ENCODE results near the gene C21orf58.

- TF ChIP-seq, protein P1, sequence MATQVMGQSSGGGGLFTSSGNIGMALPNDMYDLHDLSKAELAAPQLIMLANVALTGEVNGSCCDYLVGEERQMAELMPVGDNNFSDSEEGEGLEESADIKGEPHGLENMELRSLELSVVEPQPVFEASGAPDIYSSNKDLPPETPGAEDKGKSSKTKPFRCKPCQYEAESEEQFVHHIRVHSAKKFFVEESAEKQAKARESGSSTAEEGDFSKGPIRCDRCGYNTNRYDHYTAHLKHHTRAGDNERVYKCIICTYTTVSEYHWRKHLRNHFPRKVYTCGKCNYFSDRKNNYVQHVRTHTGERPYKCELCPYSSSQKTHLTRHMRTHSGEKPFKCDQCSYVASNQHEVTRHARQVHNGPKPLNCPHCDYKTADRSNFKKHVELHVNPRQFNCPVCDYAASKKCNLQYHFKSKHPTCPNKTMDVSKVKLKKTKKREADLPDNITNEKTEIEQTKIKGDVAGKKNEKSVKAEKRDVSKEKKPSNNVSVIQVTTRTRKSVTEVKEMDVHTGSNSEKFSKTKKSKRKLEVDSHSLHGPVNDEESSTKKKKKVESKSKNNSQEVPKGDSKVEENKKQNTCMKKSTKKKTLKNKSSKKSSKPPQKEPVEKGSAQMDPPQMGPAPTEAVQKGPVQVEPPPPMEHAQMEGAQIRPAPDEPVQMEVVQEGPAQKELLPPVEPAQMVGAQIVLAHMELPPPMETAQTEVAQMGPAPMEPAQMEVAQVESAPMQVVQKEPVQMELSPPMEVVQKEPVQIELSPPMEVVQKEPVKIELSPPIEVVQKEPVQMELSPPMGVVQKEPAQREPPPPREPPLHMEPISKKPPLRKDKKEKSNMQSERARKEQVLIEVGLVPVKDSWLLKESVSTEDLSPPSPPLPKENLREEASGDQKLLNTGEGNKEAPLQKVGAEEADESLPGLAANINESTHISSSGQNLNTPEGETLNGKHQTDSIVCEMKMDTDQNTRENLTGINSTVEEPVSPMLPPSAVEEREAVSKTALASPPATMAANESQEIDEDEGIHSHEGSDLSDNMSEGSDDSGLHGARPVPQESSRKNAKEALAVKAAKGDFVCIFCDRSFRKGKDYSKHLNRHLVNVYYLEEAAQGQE (IDR thresholded peaks at IDR 0.05; ENCODE audit: insufficient read depth in 1 of 2, low read depth in 2 of 2, low read length in 1 of 2) = no peak
- no peak for TF ChIP-seq CTCF (IDR thresholded peaks at IDR 0.05)
- TF ChIP-seq POLR2AphosphoS5 (IDR thresholded peaks at IDR 0.05; ENCODE audit: low read depth, low read length) = no peak
- TF ChIP-seq SIN3A (IDR thresholded peaks at IDR 0.05; ENCODE audit: borderline replicate concordance, insufficient read depth, low read depth, low read length) = no peak
- TF ChIP-seq TCF7L2 (IDR thresholded peaks at IDR 0.05; ENCODE audit: low read depth, low read length) = no peak
These were observed 39.3 kb upstream of the C21orf58 start for GRCh38 chr21:46362946-46363345.

Data from Panc1 (cell line).